GM19463 (cell line): Measurements from ENCODE around the gene DLGAP3.

Experiments
- ATAC-seq: cut with Tn5 transposase; IDR thresholded peaks from one replicate; pipeline ENCODE4 v1.9.1; 2021; ENCODE audit warnings: mild to moderate bottlenecking, moderate library complexity; ENCODE audit not compliant: unreplicated experiment

DLGAP3 gene

GRCh38 chr1:34928699-34929496, 552 bp downstream of the DLGAP3 start:
- no peak for ATAC-seq

- ATAC-seq = no peak
Observed at GRCh38 chr1:34928066-34928696, 1.3 kb downstream of the DLGAP3 start.

GRCh38 chr1:34927316-34927715, 2.1 kb downstream of the DLGAP3 start:
- ATAC-seq = no peak

- no peak for ATAC-seq
Observed at GRCh38 chr1:34926894-34927293, 2.6 kb downstream of the DLGAP3 start.

- no peak for ATAC-seq
Observed at GRCh38 chr1:34926156-34926555, 3.3 kb downstream of the DLGAP3 start.

GRCh38 chr1:34925730-34926129, 3.7 kb downstream of the DLGAP3 start:
- ATAC-seq = no peak

- ATAC-seq = no peak
Observed at GRCh38 chr1:34924759-34925555, 4.5 kb downstream of the DLGAP3 start.

GRCh38 chr1:34923490-34923889, 6.0 kb downstream of the DLGAP3 start:
- ATAC-seq = no peak

GRCh38 chr1:34918977-34919561, 10.4 kb downstream of the DLGAP3 start:
- no peak for ATAC-seq

- no peak for ATAC-seq
Observed at GRCh38 chr1:34918386-34918976, 11.0 kb downstream of the DLGAP3 start.

GRCh38 chr1:34917017-34917416, 12.4 kb downstream of the DLGAP3 start:
- ATAC-seq = no peak

- no peak for ATAC-seq
Observed at GRCh38 chr1:34916104-34916503, 13.3 kb downstream of the DLGAP3 start.

GRCh38 chr1:34915521-34915920, 13.9 kb downstream of the DLGAP3 start:
- no peak for ATAC-seq

- no peak for ATAC-seq
Observed at GRCh38 chr1:34914958-34915357, 14.5 kb downstream of the DLGAP3 start.

GRCh38 chr1:34911465-34911864, 18.0 kb downstream of the DLGAP3 start:
- ATAC-seq = no peak

- no peak for ATAC-seq
Observed at GRCh38 chr1:34910425-34910824, 19.0 kb downstream of the DLGAP3 start.

GRCh38 chr1:34908369-34908768, 21.1 kb downstream of the DLGAP3 start:
- no peak for ATAC-seq

GRCh38 chr1:34907487-34908090, 21.9 kb downstream of the DLGAP3 start:
- ATAC-seq = no peak

GRCh38 chr1:34906756-34907155, 22.7 kb downstream of the DLGAP3 start:
- ATAC-seq = no peak

- no peak for ATAC-seq
Observed at GRCh38 chr1:34906222-34906621, 23.2 kb downstream of the DLGAP3 start.

GRCh38 chr1:34905098-34905459, 24.4 kb downstream of the DLGAP3 start:
- ATAC-seq = no peak
